ENCODE data around the gene MRTO4. TPM values are rescaled to one million over a fixed set of nuclear protein-coding genes. Genes with fewer than 3 reads are reported as not detected.

Gene MRTO4
- total and polyA plus RNA-seq, 2 of the 13 experiments (the other 11 are each of a cell fraction or from before 2014, with no cell fraction given) = 28.1 to 59.2 TPM

DNA sequence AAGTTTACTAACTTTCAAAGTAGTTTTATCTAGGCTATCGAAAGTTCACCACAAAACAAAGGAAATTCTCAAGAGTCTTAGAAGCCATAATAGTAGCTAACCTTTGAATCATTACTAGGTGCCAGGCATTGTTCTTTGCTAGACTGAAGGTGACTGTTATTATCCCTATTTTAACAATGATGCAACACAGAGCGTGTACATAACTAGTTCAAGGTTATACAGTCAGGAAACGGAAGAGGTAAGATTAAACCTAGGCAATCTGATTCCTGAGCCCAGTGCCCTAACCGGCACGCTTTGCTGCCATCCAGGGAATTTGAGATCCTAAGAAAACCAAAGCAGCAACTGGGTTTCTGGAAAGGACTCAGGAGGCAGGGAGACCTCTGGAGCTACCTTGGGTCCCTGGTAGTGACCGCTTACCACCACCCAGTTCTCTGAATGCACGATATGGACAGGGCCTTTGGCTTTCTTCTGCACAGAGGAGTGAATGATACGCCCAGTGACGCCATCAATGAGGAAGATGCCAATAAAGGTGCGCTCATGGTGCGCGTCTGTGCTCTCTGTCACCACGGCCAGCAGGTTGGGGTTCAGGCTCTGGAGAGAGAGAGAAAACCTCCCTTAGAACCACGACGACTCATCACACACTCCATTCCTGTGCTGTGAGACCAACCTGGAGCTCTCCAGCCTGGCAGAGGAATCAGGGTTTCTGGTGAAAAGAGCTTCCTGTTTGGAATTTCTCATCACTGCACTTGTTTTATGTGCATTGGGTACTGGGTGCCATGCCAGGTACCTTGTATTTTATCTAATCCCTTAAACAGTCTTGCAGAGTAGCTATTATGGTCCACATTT is 28.4 kb upstream of the MRTO4 start (continued):
- TF ChIP-seq ZNF83 (CRISPR knock-in tag; IDR thresholded peaks at IDR 0.05; ENCODE audit: borderline replicate concordance) = no peak
- no peak for TF ChIP-seq ZNF3 (CRISPR knock-in tag; IDR thresholded peaks at IDR 0.05)
- no peak for TF ChIP-seq ZFP41 (CRISPR knock-in tag; IDR thresholded peaks at IDR 0.05; ENCODE audit: borderline replicate concordance)
- no peak for TF ChIP-seq MAFG (CRISPR knock-in tag; IDR thresholded peaks at IDR 0.05)
- no peak for TF ChIP-seq DNMT3B (CRISPR knock-in tag; conservative IDR thresholded peaks at IDR 0.05)
- no peak for TF ChIP-seq SMARCE1 (IDR thresholded peaks at IDR 0.05; ENCODE audit: borderline replicate concordance)
- TF ChIP-seq, protein P1, sequence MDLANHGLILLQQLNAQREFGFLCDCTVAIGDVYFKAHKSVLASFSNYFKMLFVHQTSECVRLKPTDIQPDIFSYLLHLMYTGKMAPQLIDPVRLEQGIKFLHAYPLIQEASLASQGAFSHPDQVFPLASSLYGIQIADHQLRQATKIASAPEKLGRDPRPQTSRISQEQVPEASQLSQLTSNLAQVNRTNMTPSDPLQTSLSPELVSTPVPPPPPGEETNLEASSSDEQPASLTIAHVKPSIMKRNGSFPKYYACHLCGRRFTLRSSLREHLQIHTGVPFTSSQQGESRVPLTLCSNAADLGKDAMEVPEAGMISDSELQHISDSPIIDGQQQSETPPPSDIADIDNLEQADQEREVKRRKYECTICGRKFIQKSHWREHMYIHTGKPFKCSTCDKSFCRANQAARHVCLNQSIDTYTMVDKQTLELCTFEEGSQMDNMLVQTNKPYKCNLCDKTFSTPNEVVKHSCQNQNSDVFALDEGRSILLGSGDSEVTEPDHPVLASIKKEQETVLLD (CRISPR knock-in tag; IDR thresholded peaks at IDR 0.05; ENCODE audit: low read depth) = no peak
- peak; percentile 22; the same call in 1 of the 2 replicates for TF ChIP-seq IRF2 (CRISPR knock-in tag; IDR thresholded peaks at IDR 0.05)
- TF ChIP-seq CENPX (CRISPR knock-in tag; IDR thresholded peaks at IDR 0.05) = no peak
- TF ChIP-seq SNAI1 (CRISPR knock-in tag; IDR thresholded peaks at IDR 0.05; ENCODE audit: borderline replicate concordance) = no peak
- 0 out of 2 replicates have a peak, but pooled peaks have one; percentile 39 for TF ChIP-seq ERF (CRISPR knock-in tag; IDR thresholded peaks at IDR 0.05)
- no peak for TF ChIP-seq MTA3 (CRISPR knock-in tag; IDR thresholded peaks at IDR 0.05)
- TF ChIP-seq ZNF138 (CRISPR knock-in tag; IDR thresholded peaks at IDR 0.05; ENCODE audit: low read depth) = no peak
- no peak for TF ChIP-seq ZNF790 (CRISPR knock-in tag; IDR thresholded peaks at IDR 0.05; ENCODE audit: borderline replicate concordance)
- no peak for TF ChIP-seq HCFC1 (IDR thresholded peaks at IDR 0.05; ENCODE audit: low read depth, low read length)
- no peak for TF ChIP-seq ZNF761 (CRISPR knock-in tag; conservative IDR thresholded peaks at IDR 0.05)
- TF ChIP-seq, protein P2, sequence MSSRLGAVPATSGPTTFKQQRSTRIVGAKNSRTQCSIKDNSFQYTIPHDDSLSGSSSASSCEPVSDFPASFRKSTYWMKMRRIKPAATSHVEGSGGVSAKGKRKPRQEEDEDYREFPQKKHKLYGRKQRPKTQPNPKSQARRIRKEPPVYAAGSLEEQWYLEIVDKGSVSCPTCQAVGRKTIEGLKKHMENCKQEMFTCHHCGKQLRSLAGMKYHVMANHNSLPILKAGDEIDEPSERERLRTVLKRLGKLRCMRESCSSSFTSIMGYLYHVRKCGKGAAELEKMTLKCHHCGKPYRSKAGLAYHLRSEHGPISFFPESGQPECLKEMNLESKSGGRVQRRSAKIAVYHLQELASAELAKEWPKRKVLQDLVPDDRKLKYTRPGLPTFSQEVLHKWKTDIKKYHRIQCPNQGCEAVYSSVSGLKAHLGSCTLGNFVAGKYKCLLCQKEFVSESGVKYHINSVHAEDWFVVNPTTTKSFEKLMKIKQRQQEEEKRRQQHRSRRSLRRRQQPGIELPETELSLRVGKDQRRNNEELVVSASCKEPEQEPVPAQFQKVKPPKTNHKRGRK (CRISPR knock-in tag; IDR thresholded peaks at IDR 0.05) = no peak
- peak; percentile 100 for TF ChIP-seq SOX5 (CRISPR knock-in tag; IDR thresholded peaks at IDR 0.05; ENCODE audit: borderline replicate concordance)
- TF ChIP-seq ZFP1 (CRISPR knock-in tag; IDR thresholded peaks at IDR 0.05) = 0 out of 2 replicates have a peak, but pooled peaks have one; percentile 26
- TF ChIP-seq, protein P3, sequence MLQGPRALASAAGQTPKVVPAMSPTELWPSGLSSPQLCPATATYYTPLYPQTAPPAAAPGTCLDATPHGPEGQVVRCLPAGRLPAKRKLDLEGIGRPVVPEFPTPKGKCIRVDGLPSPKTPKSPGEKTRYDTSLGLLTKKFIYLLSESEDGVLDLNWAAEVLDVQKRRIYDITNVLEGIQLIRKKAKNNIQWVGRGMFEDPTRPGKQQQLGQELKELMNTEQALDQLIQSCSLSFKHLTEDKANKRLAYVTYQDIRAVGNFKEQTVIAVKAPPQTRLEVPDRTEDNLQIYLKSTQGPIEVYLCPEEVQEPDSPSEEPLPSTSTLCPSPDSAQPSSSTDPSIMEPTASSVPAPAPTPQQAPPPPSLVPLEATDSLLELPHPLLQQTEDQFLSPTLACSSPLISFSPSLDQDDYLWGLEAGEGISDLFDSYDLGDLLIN (CRISPR knock-in tag; IDR thresholded peaks at IDR 0.05; ENCODE audit: borderline replicate concordance) = no peak
- TF ChIP-seq, protein P4, sequence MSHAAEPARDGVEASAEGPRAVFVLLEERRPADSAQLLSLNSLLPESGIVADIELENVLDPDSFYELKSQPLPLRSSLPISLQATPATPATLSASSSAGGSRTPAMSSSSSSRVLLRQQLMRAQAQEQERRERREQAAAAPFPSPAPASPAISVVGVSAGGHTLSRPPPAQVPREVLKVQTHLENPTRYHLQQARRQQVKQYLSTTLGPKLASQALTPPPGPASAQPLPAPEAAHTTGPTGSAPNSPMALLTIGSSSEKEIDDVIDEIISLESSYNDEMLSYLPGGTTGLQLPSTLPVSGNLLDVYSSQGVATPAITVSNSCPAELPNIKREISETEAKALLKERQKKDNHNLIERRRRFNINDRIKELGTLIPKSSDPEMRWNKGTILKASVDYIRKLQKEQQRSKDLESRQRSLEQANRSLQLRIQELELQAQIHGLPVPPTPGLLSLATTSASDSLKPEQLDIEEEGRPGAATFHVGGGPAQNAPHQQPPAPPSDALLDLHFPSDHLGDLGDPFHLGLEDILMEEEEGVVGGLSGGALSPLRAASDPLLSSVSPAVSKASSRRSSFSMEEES (CRISPR knock-in tag; IDR thresholded peaks at IDR 0.05) = no peak
- TF ChIP-seq CBFB (CRISPR knock-in tag; IDR thresholded peaks at IDR 0.05) = no peak
- TF ChIP-seq BHLHE40 (IDR thresholded peaks at IDR 0.05; ENCODE audit: low read length) = peak; percentile 34; the same call in 1 of the 2 replicates
- no peak for TF ChIP-seq ZMYM2 (CRISPR knock-in tag; IDR thresholded peaks at IDR 0.05)
- TF ChIP-seq JARID2 (CRISPR knock-in tag; IDR thresholded peaks at IDR 0.05; ENCODE audit: insufficient replicate concordance) = no peak
- no peak for TF ChIP-seq CENPT (CRISPR knock-in tag; IDR thresholded peaks at IDR 0.05; ENCODE audit: low read depth)
